ENCODE data around the gene RDH8.

DNA sequence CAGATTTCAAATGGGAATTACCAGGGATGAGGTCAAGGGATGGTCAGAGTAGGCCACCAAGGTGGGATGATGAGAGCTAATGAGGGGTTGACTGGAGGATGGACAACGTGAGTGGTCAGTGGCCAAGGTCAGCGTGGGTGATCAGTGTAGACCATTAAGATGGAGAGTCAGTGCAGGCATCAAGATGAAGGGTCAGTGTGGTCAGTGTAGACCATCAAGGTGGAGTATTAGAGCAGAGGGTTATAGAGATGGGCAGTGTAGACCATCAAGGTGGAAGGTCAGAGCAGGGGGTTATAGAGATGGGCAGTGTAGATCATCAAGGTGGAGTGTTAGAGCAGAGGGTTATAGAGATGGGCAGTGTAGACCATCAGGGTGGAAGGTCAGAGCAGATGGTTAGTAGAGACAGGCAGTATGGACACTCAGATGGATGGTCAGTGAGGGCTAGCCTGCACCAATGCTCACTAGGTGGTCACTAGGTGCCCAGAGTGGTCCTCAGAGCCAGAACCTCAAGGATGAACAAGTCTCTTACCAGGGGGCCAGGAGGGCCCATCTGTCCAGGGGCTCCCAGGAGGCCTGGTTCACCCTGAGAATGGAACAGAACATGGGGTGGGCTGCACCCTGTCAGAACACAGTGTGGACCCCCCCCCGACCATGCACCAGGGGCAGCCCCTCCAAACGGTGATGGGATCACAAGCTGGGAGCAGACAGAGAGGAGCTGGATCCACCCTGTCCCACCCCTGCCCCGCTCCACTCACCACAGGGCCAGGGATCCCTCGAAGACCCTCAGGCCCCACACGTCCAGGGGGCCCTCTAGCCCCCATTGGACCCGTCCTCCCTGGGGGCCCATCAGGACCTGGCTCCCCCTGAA, 44.2 kb upstream of the RDH8 start:
- TF ChIP-seq, protein P1, sequence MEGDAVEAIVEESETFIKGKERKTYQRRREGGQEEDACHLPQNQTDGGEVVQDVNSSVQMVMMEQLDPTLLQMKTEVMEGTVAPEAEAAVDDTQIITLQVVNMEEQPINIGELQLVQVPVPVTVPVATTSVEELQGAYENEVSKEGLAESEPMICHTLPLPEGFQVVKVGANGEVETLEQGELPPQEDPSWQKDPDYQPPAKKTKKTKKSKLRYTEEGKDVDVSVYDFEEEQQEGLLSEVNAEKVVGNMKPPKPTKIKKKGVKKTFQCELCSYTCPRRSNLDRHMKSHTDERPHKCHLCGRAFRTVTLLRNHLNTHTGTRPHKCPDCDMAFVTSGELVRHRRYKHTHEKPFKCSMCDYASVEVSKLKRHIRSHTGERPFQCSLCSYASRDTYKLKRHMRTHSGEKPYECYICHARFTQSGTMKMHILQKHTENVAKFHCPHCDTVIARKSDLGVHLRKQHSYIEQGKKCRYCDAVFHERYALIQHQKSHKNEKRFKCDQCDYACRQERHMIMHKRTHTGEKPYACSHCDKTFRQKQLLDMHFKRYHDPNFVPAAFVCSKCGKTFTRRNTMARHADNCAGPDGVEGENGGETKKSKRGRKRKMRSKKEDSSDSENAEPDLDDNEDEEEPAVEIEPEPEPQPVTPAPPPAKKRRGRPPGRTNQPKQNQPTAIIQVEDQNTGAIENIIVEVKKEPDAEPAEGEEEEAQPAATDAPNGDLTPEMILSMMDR (conservative IDR thresholded peaks at IDR 0.05 in 1 of 2, IDR thresholded peaks at IDR 0.05 in 1 of 2; ENCODE audit: low read depth in 1 of 2, low read length in 2 of 2) = no peak
- TF ChIP-seq EZH2 (IDR thresholded peaks at IDR 0.05; ENCODE audit: low read length, missing control alignments) = no peak

Data from fibroblast of lung (primary cell).